ENCODE data around the gene CCDC69.

The CCDC69 gene

DNA sequence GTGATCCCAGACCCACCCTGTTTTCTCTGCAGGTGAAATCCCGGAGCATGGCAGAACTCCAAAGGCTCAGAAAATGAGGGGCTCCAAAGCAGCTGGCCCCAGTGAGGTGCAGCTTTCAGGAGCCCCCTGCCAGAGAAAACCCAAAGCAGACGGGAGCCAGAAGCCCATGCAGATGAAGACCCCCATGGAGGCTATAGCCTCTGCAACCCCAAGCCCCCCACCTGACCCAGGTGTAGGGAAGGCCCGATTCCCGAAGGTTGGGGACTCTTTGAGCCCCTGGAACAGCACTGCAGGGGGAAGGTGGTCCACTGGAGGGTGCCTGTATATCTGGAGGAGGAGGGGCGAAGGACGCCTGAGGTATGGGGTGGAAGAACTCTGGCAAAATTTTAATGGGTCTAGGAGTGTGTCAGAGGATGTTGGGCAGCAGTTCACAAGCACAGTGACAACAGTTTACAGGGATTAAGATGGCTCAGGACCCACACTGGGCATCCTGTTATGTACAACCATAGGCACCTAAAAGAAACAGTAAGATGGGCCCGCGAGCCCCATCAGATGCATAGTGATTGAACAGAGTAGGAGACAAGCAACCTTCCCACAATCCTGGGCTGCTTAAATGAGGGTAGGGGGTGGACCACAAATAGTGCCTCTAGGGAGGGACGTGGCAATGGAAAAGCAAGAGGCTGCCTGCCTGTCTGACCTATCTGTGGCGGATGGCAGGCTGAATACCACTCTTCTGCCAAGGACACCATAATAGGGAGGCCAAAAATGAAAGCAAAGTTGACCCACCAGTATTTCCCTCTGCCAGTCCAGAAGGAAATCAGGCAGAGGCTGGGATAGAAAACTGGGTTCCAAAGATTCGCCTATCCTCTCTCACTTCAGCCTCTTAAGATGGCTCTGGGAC is 49.9 kb downstream of the CCDC69 start:
- in situ Hi-C loops (cut with HindIII; ENCODE audit: low pct_ligation_motif_present, low sequenced_read_pairs), result no loop called here
- DNase-seq, result no peak
- Histone ChIP-seq H3K4me3 (ENCODE audit: low read depth, low read length) (no peak overlapping the region), H3K27me3 (replicated peaks) (no peaks in the 10 kb centered on the region), H3K27ac (no peak overlapping the region), H3K36me3 (replicated peaks) (no peaks in the 10 kb centered on the region)
- TF ChIP-seq, protein P1, sequence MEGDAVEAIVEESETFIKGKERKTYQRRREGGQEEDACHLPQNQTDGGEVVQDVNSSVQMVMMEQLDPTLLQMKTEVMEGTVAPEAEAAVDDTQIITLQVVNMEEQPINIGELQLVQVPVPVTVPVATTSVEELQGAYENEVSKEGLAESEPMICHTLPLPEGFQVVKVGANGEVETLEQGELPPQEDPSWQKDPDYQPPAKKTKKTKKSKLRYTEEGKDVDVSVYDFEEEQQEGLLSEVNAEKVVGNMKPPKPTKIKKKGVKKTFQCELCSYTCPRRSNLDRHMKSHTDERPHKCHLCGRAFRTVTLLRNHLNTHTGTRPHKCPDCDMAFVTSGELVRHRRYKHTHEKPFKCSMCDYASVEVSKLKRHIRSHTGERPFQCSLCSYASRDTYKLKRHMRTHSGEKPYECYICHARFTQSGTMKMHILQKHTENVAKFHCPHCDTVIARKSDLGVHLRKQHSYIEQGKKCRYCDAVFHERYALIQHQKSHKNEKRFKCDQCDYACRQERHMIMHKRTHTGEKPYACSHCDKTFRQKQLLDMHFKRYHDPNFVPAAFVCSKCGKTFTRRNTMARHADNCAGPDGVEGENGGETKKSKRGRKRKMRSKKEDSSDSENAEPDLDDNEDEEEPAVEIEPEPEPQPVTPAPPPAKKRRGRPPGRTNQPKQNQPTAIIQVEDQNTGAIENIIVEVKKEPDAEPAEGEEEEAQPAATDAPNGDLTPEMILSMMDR (IDR thresholded peaks at IDR 0.05; ENCODE audit: low read depth, low read length, missing control alignments), result no peak

DNA sequence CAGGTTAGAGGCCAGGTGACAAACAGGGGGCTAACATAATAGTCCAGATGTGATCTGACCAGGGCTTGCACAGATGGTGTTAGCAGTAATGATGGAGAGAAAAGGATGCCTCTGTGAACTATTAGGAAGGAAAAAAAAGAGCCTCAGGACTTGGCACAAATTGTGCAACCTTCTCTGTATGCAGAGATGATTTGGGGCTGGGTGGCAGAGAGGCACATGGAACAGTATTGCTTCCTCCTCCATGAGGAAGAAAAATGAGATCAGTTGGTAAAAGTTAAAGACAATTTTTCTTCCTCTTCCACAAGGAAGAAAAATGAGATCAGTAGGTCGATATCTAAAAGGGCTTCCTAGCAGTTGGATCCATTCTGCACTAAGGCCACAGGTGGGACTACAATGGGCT is 52.4 kb downstream of the CCDC69 start:
- no peaks in the 10 kb centered on the region for H3K27me3 ChIP-seq (replicated peaks)
- in situ Hi-C loops (cut with HindIII; ENCODE audit: low pct_ligation_motif_present, low sequenced_read_pairs), result no loop called here
- H3K4me3 ChIP-seq (ENCODE audit: low read depth, low read length), result no peak overlapping the region
- no peak overlapping the region for H3K27ac ChIP-seq
- TF ChIP-seq, protein P1 (IDR thresholded peaks at IDR 0.05; ENCODE audit: low read depth, low read length, missing control alignments), result no peak
- no peaks in the 10 kb centered on the region for H3K36me3 ChIP-seq (replicated peaks)
- DNase-seq, result no peak

DNA sequence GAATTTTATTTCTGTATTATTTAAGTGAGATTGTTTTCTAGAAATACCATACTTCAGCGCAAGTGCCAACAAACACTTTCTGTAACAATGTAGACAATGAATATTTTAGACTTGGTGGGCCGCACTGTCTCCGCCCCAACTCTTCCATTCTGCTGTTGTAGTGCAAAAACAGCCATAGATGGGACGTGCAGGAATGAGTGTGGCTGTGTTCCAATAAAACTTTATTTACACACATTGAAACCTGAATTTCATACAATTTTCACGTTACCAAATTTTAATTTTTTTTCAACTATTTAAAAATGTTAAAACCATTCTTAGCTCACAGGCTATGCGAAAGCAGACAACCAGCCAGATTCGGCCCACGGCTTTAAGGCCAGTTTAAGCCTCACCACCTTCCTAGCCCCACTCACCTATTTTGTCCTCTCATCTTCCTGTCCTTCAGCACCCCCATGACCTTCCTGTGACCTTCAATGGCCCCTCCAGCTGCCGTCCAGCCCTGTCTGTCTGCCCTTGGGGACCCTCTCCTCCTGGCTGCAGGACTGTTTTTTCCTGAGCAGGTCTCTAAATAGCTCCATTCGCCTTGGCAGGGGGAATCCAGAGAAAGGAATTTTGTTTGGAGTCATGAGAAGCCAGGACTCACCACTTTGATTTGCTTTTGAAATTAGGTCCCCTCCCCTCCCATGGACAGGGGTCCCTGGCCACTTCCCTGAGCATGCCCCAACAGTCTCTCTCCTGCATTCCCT is 55.1 kb downstream of the CCDC69 start:
- no peak overlapping the region for H3K4me3 ChIP-seq (ENCODE audit: low read depth, low read length)
- H3K36me3 ChIP-seq (replicated peaks), result no peaks in the 10 kb centered on the region
- in situ Hi-C loops (cut with HindIII; ENCODE audit: low pct_ligation_motif_present, low sequenced_read_pairs), result no loop called here
- DNase-seq, result no peak
- no peak overlapping the region for H3K27ac ChIP-seq
- H3K27me3 ChIP-seq (replicated peaks), result no peaks in the 10 kb centered on the region
- TF ChIP-seq, protein P1 (IDR thresholded peaks at IDR 0.05; ENCODE audit: low read depth, low read length, missing control alignments), result no peak

DNA sequence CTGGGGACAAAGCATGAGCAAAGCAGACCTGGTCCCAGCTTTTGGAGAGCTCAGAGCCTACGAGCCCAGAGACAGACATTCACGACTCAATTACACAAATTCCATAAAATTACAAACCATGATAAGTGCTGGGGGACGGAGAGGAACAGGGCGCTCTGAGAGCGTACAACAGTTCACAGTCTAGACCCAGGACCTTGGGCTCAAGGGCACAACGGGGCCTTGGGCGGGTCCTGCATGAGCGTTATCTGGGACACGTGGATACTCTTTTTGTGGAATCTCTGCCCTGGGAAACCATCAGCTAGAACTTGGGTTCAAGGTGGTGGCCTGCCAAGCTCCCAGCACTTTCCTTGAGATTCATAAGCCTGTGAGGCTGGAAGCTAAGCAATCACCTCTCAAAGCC is 56.9 kb downstream of the CCDC69 start:
- H3K27ac ChIP-seq, result no peak overlapping the region
- H3K4me3 ChIP-seq (ENCODE audit: low read depth, low read length), result no peak overlapping the region
- H3K36me3 ChIP-seq (replicated peaks), result no peaks in the 10 kb centered on the region
- no peaks in the 10 kb centered on the region for H3K27me3 ChIP-seq (replicated peaks)
- no peak for DNase-seq
- TF ChIP-seq, protein P1 (IDR thresholded peaks at IDR 0.05; ENCODE audit: low read depth, low read length, missing control alignments), result no peak
- in situ Hi-C loops (cut with HindIII; ENCODE audit: low pct_ligation_motif_present, low sequenced_read_pairs), result no loop called here

DNA sequence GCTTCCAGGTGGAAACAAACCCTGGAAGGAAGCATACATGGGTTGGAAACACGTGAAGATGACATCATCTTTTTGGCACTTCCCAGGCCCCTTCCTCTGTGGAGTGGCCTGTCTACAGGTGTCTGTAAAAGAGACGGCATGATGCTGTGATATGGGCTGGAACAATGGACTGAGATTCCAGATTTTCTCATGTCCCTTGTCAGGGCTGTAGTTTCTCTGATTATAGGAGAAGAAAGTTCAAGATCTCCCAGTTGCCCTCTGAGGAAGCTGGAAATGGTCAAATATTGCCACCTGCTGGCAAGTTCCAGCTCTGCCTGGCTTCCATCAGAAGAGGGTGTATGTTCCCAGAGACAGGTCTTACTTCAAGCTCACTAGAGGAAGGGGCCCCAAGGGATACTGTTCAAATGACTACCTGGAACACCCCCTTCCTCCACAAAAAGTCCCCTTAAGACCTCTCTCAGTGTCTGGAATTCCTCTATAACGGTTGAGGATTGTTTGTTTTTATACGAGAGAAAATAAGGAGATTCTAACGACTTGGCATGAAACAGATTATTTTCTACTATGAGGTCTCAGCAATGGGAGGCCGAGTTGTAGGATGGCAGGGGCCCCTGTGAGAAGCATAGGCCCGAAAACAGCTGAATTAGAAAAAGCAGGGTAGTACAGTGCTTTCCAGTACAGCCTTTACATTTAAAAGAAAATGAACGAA is 59.1 kb downstream of the CCDC69 start:
- DNase-seq, result peak; percentile 66
- H3K4me3 ChIP-seq (ENCODE audit: low read depth, low read length), result no peak overlapping the region
- H3K36me3 ChIP-seq (replicated peaks), result no peaks in the 10 kb centered on the region
- no peak overlapping the region for H3K27ac ChIP-seq
- in situ Hi-C loops (cut with HindIII; ENCODE audit: low pct_ligation_motif_present, low sequenced_read_pairs), result no loop called here
- TF ChIP-seq, protein P1 (IDR thresholded peaks at IDR 0.05; ENCODE audit: low read depth, low read length, missing control alignments), result peak; percentile 92
- no peaks in the 10 kb centered on the region for H3K27me3 ChIP-seq (replicated peaks)

Measured in brain microvascular endothelial cell (primary cell).